Nucleus accumbens (tissue), 56 donors: ENCODE data around the gene CCDC40.

Experiments
- DNase-seq, 56 donors: peaks; one replicate each; lab custom pipeline; 2025; lab: John Stamatoyannopoulos, UW

The CCDC40 gene

GRCh38 chr17:80099291-80100034, 63.0 kb downstream of the CCDC40 start:
- no peak for DNase-seq

DNA sequence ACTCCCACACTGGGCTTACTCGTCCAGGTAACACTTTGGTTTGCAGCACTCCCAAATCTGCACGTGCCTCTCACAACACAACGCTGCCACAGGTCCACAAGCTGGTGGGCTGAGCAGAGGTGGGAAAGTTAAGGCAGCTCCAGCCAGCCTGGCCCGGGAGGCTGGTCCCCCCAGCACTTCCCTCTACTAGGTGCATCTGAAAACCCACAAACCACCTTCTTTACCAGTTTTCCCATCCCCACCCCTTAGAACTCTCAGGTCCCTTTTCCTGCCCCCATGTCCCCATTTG, 63.5 kb downstream of the CCDC40 start:
- DNase-seq, result no peak

- peak in 52 of 56 donors; percentile 38 to 90 (median 74) for DNase-seq
Measured at GRCh38 chr17:80101011-80101945, 64.8 kb downstream of the CCDC40 start, which contains the start of gene GAA. TSS of gene GAA (plus strand) at chr17:80101581. CDS start at chr17:80104587, 3,006 bp downstream.

GRCh38 chr17:80101946-80102663, 65.7 kb downstream of the CCDC40 start:
- peak in 11 of 56 donors; percentile 14 to 64 (median 37) for DNase-seq

- DNase-seq, result no peak
Measured at GRCh38 chr17:80102664-80103448, 66.4 kb downstream of the CCDC40 start.

- DNase-seq, result no peak
Measured at GRCh38 chr17:80103449-80104085, 67.1 kb downstream of the CCDC40 start.

- DNase-seq, result no peak
Measured at GRCh38 chr17:80104321-80104955, 68.0 kb downstream of the CCDC40 start.

DNA sequence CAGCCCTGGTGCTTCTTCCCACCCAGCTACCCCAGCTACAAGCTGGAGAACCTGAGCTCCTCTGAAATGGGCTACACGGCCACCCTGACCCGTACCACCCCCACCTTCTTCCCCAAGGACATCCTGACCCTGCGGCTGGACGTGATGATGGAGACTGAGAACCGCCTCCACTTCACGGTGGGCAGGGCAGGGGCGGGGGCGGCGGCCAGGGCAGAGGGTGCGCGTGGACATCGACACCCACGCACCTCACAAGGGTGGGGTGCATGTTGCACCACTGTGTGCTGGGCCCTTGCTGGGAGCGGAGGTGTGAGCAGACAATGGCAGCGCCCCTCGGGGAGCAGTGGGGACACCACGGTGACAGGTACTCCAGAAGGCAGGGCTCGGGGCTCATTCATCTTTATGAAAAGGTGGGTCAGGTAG, 68.5 kb downstream of the CCDC40 start:
- no peak for DNase-seq

DNA sequence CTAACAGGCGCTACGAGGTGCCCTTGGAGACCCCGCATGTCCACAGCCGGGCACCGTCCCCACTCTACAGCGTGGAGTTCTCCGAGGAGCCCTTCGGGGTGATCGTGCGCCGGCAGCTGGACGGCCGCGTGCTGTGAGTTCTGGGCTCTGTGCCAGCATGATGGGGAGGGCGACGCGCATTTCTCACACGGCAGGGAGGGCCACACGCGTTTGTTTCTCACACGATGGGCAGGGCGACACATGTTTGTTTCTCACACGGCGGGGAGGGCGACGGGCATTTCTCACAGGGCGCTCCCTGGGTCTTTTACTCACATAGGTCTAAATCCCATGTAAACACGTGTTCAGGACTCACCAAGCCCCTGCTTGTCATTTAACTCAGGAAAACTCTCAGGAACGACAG, 69.3 kb downstream of the CCDC40 start:
- DNase-seq, result peak in 25 of 56 donors; percentile 10 to 70 (median 31)

- DNase-seq, result no peak
Measured at GRCh38 chr17:80106176-80106575, 69.7 kb downstream of the CCDC40 start.

DNA sequence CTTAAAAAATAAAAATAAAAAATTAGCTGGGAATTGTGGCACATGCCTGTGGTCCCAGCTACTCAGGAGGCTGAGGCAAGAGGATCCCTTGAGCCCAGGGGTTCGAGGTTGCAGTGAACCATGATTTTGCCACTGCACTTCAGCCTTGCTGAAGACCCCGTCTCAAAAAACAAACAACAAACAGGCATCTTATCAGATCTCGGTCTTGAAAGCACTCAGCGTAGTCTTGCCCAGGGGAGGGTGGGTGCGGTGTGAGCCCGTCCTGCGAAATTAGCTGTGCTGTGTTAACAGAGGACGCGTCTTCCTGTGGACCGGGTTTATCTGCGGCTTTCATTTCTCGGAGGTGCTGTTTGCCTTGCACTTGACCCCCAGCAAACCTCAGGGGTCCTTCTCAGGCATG, 70.3 kb downstream of the CCDC40 start:
- no peak for DNase-seq

DNA sequence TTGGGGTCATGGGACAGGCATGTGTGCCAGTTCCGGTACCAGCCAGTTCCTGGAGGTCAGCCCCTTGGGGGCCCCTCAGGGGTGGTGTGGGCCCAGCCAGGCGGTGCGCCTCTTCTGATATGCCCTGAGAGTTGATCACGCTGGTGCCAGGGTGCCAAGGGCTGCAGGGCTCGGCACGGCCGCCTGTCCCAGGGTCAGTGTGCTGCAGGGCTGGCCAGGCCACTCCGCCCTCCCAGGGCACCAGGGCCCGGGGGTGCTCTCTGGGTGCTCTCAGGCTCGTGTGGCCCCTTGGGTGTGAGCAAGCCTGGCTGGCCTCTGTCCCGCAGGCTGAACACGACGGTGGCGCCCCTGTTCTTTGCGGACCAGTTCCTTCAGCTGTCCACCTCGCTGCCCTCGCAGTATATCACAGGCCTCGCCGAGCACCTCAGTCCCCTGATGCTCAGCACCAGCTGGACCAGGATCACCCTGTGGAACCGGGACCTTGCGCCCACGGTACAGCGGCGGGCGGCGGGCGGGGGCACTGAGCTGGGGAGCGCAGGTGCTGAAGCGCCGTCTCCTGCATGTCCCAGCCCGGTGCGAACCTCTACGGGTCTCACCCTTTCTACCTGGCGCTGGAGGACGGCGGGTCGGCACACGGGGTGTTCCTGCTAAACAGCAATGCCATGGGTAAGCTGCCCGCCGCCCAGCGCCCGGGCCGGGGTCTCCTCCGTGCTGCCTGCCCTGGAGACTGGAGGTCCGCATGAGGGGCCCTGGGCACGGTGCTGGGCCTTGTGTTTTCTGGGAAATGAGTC, 71.0 kb downstream of the CCDC40 start:
- no peak for DNase-seq

GRCh38 chr17:80108036-80108971, 71.9 kb downstream of the CCDC40 start:
- DNase-seq, result no peak

DNA sequence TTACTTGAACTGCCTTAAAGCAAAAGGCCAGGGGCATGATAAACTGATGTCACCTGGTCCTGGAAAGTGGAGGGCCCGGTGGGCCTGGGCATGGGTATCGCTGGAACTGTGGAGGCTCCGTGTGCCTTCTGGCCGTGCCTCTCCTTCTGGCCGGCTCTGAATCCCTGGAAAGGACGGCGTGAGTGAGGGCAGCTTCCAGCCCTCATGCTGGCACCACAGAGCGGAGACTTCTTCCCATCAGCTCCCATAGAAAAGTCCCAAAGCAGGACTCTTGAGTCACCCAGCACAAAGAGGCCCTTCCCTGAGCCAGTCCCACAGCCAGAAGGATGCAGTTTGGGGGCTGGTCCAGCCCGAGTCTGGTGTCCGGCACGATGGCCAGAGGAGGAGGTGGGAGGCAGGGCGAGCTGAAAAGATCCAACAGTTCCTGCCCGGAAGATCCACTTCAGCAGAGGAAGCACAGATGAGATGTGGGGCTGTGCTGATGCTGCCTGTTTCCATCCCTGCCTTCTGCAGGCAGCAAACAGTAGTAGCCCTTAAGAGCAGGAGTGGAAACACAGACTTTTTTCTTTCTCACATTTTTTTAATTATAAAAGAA, 72.7 kb downstream of the CCDC40 start:
- DNase-seq, result no peak

- no peak for DNase-seq
Measured at GRCh38 chr17:80109713-80110446, 73.4 kb downstream of the CCDC40 start.

DNA sequence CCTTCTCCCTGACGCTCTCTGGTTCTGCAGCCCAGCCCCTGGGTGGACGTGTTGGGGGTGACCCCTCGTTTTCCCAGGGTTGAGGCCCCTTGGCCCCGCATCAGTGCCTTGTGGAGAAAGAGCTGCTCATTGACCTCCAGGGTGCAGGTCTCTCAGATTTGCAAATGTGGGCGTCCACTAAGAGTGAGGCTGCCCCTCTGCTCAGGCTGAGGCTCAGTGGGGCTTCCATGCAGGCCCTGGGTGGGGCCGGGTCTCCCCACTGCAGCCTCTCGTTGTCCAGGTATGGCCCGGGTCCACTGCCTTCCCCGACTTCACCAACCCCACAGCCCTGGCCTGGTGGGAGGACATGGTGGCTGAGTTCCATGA, 74.0 kb downstream of the CCDC40 start:
- no peak for DNase-seq
